HCT116 (cell line): Measurements from ENCODE around the gene PLAAT3.

Source experiments
- CTCF ChIP-seq, 3 experiments: fragments of 200-600 bp in 1 of 3; sonication (generic) in 1 of 3; IDR thresholded peaks in 2 of 3; conservative IDR thresholded peaks in 1 of 3; 2 replicates each; pipeline ENCODE4 v1.5.1; 2012 to 2017; ENCODE audit warnings: low read depth in 2 of 3, low read length in 2 of 3, antibody characterized with exemption in 1 of 3, borderline replicate concordance in 1 of 3, control low read depth in 1 of 3, mild to moderate bottlenecking in 1 of 3, mixed read lengths in 1 of 3, mixed run types in 1 of 3, moderate library complexity in 1 of 3; ENCODE audit not compliant: insufficient read depth in 1 of 3
- ELF1 ChIP-seq: IDR thresholded peaks from 2 replicates; pipeline ENCODE4 v1.6.1; 2012; ENCODE audit warnings: low read depth, borderline replicate concordance
- EZH2 ChIP-seq: fragments of 200-600 bp; sonication (generic); IDR thresholded peaks from 2 replicates; pipeline ENCODE4 v1.6.1; 2017; ENCODE audit warnings: antibody characterized with exemption, mixed run types
- EZH2phosphoT487 ChIP-seq: fragments of 200-600 bp; IDR thresholded peaks from 2 replicates; pipeline ENCODE4 v1.6.1; 2018; ENCODE audit warnings: antibody characterized with exemption, borderline replicate concordance
- MAX ChIP-seq: IDR thresholded peaks from 2 replicates; pipeline ENCODE4 v1.6.1; 2012
- POLR2A ChIP-seq: IDR thresholded peaks from 2 replicates; pipeline ENCODE4 v1.7.0; 2011; ENCODE audit warnings: borderline replicate concordance; ENCODE audit not compliant: insufficient read depth, insufficient read length; ENCODE audit errors: extremely low read depth
- TCF7L2 ChIP-seq: IDR thresholded peaks from 2 replicates; pipeline ENCODE4 v1.7.0; 2011; ENCODE audit warnings: borderline replicate concordance, inconsistent platforms; ENCODE audit not compliant: insufficient read depth, insufficient read length; ENCODE audit errors: extremely low read depth
- YY1 ChIP-seq: IDR thresholded peaks from 2 replicates; pipeline ENCODE4 v1.6.1; 2011; ENCODE audit warnings: low read length, low read depth, moderate library complexity, mild to moderate bottlenecking; ENCODE audit not compliant: insufficient replicate concordance; ENCODE audit errors: extremely low read depth
- ZFX ChIP-seq: fragments of 450-650 bp; IDR thresholded peaks from 2 replicates; pipeline ENCODE4 v1.6.1; 2017
- TF ChIP-seq, protein P1 (sequence below): IDR thresholded peaks from 2 replicates; pipeline ENCODE4 v1.6.1; 2012
- TF ChIP-seq, protein P2 (sequence below): IDR thresholded peaks from 2 replicates; pipeline ENCODE4 v1.6.1; 2012; ENCODE audit warnings: low read depth

DNA sequence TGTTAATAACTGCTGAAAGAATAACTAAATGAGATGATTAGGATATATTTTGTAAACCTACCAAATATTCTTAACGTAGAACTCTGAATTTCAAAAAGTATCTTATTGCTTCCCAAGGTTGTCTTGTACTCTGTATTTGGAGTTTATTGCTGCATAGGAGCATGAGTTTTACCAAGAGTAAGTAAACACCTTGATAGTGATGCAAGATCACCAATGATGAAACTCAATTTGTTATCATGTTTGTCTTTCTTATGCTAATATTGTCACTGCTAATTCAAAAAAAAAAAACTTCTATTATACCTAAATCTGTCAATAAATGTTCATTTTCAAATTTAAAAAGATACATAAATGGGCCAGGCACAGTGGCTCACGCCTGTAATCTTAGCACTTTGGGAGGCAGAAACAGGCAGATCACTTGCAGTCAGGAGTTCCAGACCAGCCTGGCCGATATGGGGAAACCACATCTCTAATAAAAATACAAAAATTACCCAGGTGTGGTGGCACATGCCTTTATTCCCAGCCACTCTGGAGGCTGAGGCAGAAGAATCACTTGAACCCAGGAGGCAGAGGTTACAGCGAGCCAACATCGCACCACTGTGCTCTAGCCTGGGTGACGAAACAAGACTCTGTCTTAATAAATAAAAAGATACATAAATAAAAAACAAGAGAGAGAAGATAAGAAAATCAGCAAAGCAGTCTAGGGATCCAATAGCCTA lies 27.6 kb downstream of the PLAAT3 start:
- TF ChIP-seq ELF1 (no peak), POLR2A (no peak), CTCF (IDR thresholded peaks at IDR 0.05 in 2 of 3, conservative IDR thresholded peaks at IDR 0.05 in 1 of 3; ENCODE audit: borderline replicate concordance in 1 of 3, insufficient read depth in 1 of 3, low read depth in 2 of 3, low read length in 2 of 3) (no peak), EZH2 (no peak), YY1 (no peak), EZH2phosphoT487 (no peak), ZFX (no peak), TCF7L2 (no peak), MAX (no peak)
- TF ChIP-seq, protein P1, sequence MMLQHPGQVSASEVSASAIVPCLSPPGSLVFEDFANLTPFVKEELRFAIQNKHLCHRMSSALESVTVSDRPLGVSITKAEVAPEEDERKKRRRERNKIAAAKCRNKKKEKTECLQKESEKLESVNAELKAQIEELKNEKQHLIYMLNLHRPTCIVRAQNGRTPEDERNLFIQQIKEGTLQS = no peak
- TF ChIP-seq, protein P2, sequence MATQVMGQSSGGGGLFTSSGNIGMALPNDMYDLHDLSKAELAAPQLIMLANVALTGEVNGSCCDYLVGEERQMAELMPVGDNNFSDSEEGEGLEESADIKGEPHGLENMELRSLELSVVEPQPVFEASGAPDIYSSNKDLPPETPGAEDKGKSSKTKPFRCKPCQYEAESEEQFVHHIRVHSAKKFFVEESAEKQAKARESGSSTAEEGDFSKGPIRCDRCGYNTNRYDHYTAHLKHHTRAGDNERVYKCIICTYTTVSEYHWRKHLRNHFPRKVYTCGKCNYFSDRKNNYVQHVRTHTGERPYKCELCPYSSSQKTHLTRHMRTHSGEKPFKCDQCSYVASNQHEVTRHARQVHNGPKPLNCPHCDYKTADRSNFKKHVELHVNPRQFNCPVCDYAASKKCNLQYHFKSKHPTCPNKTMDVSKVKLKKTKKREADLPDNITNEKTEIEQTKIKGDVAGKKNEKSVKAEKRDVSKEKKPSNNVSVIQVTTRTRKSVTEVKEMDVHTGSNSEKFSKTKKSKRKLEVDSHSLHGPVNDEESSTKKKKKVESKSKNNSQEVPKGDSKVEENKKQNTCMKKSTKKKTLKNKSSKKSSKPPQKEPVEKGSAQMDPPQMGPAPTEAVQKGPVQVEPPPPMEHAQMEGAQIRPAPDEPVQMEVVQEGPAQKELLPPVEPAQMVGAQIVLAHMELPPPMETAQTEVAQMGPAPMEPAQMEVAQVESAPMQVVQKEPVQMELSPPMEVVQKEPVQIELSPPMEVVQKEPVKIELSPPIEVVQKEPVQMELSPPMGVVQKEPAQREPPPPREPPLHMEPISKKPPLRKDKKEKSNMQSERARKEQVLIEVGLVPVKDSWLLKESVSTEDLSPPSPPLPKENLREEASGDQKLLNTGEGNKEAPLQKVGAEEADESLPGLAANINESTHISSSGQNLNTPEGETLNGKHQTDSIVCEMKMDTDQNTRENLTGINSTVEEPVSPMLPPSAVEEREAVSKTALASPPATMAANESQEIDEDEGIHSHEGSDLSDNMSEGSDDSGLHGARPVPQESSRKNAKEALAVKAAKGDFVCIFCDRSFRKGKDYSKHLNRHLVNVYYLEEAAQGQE = no peak
